ENCODE results near the gene CYB561D1. TPM values are rescaled to one million over a fixed set of nuclear protein-coding genes. Genes with fewer than 3 reads are reported as not detected.

The CYB561D1 gene
- total RNA-seq, 1 experiment from 2014 or later = 2.6 TPM

DNA sequence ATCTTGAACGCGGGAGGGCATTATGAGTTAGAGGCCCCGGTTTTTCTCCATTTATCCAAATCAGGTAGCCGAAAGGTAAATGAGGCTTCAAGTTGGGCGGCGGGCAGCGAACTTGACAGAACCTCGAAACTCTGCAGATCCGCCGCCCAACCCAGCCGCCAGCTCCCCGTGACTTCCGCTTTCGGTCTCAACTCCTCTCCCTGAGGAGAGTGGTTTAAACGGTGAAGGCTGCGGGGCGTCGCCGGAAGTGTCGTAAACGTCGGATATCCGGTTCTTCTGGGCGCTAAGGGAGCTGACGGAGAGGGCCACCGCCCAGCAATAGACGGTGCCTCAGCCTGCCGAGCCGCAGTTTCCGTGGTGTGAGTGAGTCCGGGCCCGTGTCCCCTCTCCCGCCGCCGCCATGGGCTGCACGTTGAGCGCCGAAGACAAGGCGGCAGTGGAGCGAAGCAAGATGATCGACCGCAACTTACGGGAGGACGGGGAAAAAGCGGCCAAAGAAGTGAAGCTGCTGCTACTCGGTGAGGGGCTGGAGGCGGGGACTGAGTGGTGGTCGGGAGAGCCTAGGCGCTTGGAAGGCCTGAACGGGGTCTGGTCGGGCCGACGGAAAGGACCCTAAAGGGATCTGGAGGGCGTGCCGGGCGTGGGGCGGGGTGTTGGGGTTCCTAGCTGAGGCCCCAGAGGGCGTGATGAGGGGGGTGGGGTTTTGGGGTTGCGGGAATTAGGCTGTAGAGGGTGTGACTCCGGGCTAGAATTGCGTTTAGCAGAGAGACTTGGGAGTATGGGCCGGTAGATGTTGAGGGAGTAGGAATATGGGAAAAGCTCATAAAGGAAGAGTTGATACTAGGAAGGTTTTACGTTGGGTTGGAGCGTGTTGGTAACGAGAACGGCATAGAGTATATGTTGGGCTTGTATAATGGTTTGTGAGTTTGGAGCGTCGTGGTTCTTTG lies 54.7 kb downstream of the CYB561D1 start, which contains the start of gene GNAI3:
GNAI3 (plus strand) TSS at position 295 of the 947 bp plus-strand sequence; CDS start at position 401, 106 bp downstream.
- DNase-seq (ENCODE audit: low spot score) = peak; percentile 96

Other genes starting within 250 kb of the CYB561D1 start
- 1.7 and 1.9 TPM in 2 replicates for gene CELSR2, start 244.6 kb upstream of the CYB561D1 start, total RNA-seq (2014; rRNA removed; shearing (Covaris generic))
- 24.5 and 39.4 TPM in 2 replicates for gene PSRC1, start 210.9 kb upstream of the CYB561D1 start, total RNA-seq (2014; rRNA removed; shearing (Covaris generic))
- not detected in 2 replicates for gene MYBPHL, start 187.1 kb upstream of the CYB561D1 start, total RNA-seq (2014; rRNA removed; shearing (Covaris generic))
- 3.7 and 7.4 TPM in 2 replicates for gene SORT1, start 96.2 kb upstream of the CYB561D1 start, total RNA-seq (2014; rRNA removed; shearing (Covaris generic))
- gene PSMA5, start 67.6 kb upstream of the CYB561D1 start, total RNA-seq (2014; rRNA removed; shearing (Covaris generic)) = 154 and 184 TPM in 2 replicates
- gene SYPL2, start 27.5 kb upstream of the CYB561D1 start, total RNA-seq (2014; rRNA removed; shearing (Covaris generic)) = 0.27 and 0.54 TPM in 2 replicates
- 1.0 and 1.9 TPM in 2 replicates for gene ATXN7L2, start 10.2 kb upstream of the CYB561D1 start, total RNA-seq (2014; rRNA removed; shearing (Covaris generic))
- gene AMIGO1, start 15.6 kb downstream of the CYB561D1 start, total RNA-seq (2014; rRNA removed; shearing (Covaris generic)) = 0.72 and 1.5 TPM in 2 replicates
- not detected in 2 replicates for gene GPR61, start 45.8 kb downstream of the CYB561D1 start, total RNA-seq (2014; rRNA removed; shearing (Covaris generic))
- 9.0 and 9.8 TPM in 2 replicates for gene GNAI3, start 54.5 kb downstream of the CYB561D1 start, total RNA-seq (2014; rRNA removed; shearing (Covaris generic))
- 0.46 TPM in 1 of 2 replicates, not detected in the other for gene GNAT2, start 125.5 kb downstream of the CYB561D1 start, total RNA-seq (2014; rRNA removed; shearing (Covaris generic))
- gene AMPD2, start 125.7 kb downstream of the CYB561D1 start, total RNA-seq (2014; rRNA removed; shearing (Covaris generic)) = 37.0 and 41.6 TPM in 2 replicates
- 15.9 and 27.2 TPM in 2 replicates for gene GSTM4, start 162.0 kb downstream of the CYB561D1 start, total RNA-seq (2014; rRNA removed; shearing (Covaris generic))
- 1.6 and 4.6 TPM in 2 replicates for gene GSTM2, start 174.0 kb downstream of the CYB561D1 start, total RNA-seq (2014; rRNA removed; shearing (Covaris generic))
- gene GSTM1, start 193.7 kb downstream of the CYB561D1 start, total RNA-seq (2014; rRNA removed; shearing (Covaris generic)) = not detected in 2 replicates
- gene GSTM5, start 218.2 kb downstream of the CYB561D1 start, total RNA-seq (2014; rRNA removed; shearing (Covaris generic)) = not detected in 2 replicates
- gene GSTM3, start 246.9 kb downstream of the CYB561D1 start, total RNA-seq (2014; rRNA removed; shearing (Covaris generic)) = 228 and 275 TPM in 2 replicates